Head of caudate nucleus (tissue), 42 donors: ENCODE results near the gene SETD1A.
"Not testable (repeated sequence)": the region's sequence is repeated elsewhere in the genome, so short reads cannot be mapped to it uniquely, and the experiment has no call there.

Experiments
- DNase-seq, 42 donors: peaks; one replicate each; pipeline versions ENCODE4 v3.0.0 to v3.0.0-alpha.2; 2020 to 2021; ENCODE audit warnings: mixed read lengths in 7 of 42
- intact Hi-C: fragments of 100-400 bp; cut with DNase I; formaldehyde crosslinking; loops from one replicate; pipeline ENCODE4 v1.15.0; 2022

The SETD1A gene

DNA sequence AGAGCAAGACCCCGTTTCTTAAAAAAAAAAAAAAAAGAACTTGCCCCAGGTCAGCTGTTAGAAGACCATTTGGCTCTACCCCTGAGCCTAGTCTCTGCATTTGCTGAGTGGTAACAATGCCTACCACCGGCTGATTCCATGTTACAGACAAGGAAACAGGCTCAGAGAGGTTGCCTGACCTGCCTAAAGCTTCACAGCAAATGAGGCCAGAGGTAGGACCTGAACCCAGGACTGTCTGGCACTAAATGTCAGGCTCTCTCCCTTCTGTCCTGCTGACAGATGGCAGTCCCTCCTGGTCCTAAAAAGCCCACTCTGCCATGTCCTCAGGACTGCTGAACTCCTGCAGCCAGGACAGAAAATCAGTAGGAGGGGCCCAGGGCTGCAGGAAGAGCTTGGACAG is 47.1 kb downstream of the SETD1A start:
- no peak for DNase-seq
- intact Hi-C loops, result no loop called here

DNA sequence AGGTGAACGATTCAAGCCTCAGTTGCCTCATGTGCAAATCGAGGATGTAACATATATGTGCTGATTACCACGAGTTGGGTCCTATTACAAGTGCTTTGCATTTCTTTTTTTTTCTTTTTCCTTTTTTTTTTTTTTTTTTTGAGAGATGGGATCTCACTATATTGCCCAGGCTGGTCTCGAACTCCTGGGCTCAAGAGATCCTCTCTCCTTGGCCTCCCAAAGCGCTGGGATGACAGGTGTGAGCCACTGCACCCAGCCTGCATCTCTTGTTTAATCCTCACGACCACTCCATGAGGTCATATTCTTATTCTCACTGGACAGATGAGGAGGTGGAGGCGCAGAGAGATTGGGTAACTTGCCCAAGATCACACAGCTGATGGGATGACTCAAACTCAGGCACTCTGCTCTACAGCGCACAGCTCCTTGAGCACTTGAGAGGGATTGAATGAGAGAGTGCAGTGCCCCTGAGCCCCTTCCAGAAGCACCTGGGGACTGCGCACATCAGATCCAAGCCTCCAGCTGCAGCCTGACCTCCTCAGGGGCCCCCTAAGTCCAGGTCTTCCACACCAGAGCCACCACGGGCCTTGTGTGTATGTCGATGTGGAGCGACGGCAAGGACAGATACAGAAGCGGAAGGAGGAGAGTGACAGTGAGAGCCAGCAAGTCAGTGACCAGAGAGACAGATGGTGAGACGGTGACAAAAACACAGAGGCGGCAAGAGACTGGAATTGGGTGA is 48.0 kb downstream of the SETD1A start:
- DNase-seq, result no peak
- intact Hi-C loops, result no loop called here

DNA sequence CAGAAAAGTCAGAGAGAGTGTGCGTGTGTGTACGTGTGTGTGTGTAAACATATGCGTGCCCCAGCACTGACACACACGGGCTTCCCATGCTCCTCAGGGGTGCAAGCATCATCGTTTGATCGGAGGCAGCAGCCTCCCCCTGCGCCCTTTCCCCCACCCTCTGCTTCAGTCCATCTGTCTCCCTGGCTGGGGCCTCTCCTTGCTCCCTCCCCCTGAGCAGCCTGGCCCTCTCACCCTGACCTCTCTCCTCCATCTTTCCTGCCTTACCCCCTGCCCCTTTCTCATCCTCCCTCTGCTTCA is 48.5 kb downstream of the SETD1A start:
- no peak for DNase-seq
- intact Hi-C loops, result no loop called here

DNA sequence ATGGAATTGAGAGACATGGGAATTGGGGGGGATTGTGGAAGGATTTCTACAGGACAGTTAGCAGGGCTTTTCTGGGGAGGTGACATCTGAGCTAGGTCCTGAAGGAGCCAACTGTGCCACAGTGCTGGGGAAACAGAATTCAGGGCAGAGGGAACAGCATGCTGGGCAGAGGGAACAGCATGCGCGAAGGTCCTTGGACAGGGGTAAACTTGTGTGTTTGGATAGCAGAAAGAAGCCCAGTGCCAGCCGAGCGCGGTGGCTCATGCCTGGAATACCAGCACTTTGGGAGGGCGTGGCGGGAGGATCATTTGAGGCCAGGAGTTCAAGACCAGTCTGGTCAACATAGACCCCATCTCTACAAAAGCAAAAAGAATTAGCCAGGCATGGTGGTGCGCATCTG is 49.0 kb downstream of the SETD1A start:
- intact Hi-C loops, result no loop called here
- DNase-seq, result no peak

DNA sequence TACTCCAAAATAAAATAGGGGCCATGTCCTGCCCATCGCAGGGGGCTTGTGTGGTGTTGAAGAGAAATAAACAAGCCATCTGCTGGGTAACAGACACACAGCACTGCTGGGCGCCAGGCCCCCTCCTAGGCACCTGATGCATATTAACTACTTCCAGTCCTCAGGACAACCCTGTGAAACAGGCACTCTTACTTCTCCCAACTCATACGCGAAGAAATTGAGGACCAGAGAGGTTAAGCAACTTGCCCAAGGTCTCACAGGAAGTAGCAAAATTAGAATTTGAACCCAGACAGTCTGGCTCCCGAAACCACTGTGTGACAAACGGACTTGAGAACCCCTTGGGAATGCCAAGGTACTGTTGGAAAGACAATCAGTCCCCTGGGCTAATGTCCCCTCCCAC is 50.1 kb downstream of the SETD1A start:
- DNase-seq, result no peak
- intact Hi-C loops, result no loop called here

DNA sequence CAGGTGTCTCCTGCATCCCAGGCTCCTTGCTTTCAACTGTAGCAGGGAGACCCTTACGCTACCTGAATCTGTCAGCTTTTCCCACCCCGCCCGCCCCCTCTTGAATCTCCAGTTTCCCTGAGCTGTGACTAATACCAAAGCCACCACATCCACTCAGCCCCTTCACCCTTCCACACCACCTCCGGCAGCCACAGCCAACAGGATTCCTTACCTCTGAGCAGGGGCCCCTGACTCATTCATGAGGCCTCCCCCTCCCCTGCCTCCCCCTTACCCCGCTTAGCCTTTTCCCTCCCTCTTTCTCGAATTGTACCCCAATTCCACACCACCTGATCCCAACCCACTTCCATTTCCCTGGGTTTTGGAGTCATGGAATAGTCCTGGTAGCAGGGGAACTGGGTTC is 50.6 kb downstream of the SETD1A start:
- intact Hi-C loops, result no loop called here
- DNase-seq, result peak in 4 of 42 donors; percentile 47 to 58 (median 54)

DNA sequence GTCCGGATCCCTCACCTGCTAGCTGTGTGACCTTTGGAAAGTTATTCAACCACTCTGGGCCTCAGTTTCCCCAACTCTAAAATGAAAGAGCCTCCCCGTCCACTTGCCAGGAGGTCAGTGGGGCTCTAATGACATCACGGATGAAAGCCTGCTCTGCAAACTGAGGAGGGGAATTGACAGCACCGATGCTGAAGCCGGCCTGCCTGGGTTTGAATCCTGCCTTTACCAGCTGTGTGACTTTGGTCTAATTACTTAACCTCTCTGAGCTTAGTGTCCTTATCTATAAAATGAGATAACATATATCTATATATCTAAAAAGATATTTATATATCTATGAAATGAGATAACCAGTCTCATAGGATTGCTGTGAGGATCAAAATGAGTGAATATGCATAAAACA is 51.0 kb downstream of the SETD1A start:
- no peak for DNase-seq
- intact Hi-C loops, result no loop called here

DNA sequence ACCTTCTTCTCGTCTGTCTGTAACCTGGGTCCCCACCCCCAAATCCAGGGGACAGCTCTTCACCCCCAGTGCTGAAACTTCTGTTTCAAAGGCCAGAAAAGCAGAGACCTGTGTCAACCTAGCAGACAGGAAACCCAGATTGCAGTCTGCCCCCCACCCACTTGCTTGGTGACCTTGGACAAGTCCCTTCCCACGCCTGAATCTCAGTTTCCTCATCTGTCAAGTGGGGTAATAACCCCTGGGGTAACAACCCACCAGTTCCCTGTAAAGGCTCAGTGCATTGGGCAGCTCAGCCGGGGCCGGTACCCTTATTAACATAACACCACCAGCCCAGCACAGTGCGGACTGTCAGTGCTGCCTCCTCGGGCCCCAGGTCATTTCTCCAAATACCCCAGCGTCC is 51.6 kb downstream of the SETD1A start:
- intact Hi-C loops, result no loop called here
- no peak for DNase-seq

DNA sequence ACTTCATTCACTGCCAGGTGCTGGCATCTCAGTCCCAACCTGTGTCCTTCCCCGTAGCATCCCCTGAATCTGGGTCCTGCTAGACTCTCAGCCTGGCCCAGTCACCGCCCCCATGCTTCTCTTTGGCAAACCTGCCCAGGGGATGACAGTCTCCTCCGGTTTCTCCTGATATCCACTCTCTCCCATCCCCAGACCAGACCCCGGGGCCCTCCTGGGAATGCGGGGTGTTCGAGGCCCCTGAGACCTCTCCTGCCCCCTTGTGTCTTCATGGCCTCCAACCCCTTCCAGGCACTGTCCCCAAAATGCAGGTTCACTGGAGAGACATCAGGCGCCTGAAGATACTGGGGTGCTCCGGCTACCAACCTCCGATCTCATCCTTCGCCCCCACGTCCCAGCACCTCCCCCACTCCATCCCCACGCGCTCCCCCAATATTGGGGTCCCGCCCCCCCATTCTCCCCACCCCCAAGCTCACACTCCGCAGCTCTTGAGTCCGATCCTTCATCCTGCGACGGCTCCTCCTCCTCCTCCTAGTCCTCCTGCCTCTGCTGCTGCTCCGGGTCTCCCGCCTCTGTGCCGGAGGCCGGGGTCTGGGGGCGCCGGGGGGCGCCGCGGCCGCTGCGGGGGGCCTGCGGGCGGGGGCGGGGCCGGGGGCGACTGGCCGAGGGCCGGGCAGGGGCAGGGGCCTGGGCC is 52.5 kb downstream of the SETD1A start:
- intact Hi-C loops, result no loop called here
- peak in 4 of 42 donors; percentile 25 to 50 (median 39) for DNase-seq

DNA sequence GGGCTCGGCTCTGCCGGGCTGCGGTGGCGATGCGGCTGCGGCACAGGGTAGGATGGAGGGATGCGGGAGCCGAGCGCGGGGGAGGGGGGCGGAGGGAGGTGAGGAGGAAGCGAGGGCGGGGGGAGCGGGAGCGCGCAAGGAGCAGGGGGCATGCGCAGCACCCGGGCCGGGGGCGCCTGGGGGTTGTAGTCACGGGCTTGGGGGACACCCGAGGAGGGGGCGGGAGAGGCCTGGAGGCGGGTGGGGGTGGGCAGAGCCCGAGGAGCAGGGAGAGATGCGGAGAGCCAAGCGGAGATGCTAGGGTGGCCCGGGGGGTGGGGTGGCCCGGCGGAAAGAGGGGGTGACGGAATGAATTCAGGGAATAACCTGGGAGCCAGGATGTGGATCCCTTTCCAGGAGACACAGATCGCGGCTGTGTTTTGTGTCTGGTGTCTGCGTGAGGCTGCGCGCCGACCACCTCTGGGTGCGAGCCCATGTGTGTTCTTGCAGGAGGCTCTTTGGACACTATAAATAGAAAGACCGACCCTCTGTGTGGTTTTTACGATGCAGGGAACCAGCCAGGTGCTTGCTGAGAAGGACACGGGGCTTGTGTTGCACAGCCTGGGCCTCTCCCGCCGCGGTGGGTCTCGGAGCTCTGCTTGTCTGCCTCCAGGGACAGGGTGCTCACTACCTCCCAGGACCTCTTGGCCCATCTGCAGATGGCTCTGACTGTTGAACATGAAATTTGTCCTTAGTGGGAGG is 53.2 kb downstream of the SETD1A start, which contains the start of gene STX1B:
TSS of gene STX1B (minus strand) at position 54 of the 741 bp plus-strand sequence. CDS start 242 bp downstream, outside the sequence.
- peak; percentile 22 to 84 (median 71) for DNase-seq
- intact Hi-C loops, result no loop called here

DNA sequence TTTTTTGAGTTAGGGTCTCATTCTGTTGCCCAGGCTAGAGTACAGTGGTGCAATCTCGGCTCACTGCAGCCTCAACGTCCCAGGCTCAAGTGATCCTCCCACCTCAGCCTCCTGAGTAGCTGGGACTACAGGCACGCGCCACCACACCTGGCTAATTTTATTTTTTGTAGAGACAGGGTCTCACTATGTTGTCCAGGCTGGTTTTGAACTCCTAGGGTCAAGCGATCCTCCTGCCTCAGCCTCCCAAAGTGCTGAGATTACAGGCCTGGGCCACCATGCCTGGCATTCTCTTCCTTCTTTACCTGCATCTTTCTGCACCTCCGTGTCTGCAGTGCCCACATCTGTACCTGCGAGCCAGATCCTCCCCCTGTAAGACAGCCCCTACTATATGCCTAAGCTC is 54.3 kb downstream of the SETD1A start:
- intact Hi-C loops, result not testable (repeated sequence)

DNA sequence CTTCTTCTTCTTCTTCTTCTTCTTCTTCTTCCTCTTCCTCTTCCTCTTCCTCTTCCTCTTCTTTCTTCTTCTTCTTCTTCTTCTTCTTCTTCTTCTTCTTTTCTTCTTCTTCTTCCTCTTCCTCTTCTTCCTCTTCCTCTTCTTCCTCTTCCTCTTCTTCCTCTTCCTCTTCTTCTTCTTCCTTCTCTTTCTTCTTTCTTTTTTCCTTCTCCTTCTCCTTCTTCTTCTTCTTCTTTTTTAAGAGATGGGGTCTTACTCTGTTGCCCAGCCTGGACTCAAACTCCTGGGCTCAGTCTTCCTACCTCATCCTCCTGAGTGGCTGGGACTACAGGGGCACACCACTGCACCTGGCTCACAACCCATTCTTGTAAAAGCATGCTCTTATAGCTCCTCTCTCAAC is 55.7 kb downstream of the SETD1A start:
- DNase-seq, intact Hi-C loops: not testable (repeated sequence)

More for the DNA sequence above, 54.3 kb downstream of the SETD1A start:
- not testable (repeated sequence) for DNase-seq

DNA sequence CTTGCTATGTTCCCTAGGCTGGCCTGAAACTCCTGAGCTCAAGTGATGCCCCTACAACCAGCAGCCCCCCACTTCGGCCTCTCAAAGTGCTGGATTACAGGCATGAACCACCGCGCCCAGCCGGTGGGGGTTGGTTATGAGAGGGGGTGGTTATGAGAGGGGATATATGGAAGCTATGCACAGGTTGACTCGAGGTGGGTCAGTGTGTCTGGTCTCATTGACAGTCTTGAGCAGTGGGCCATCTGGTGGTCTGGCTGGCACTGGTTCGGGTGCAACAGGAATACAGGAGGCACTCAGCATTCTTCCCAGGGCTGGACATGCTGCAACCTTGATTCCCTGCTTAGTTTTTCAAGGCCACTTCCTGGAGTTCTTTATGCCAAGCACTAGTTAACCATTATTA is 58.5 kb downstream of the SETD1A start:
- intact Hi-C loops, result no loop called here
- no peak for DNase-seq

DNA sequence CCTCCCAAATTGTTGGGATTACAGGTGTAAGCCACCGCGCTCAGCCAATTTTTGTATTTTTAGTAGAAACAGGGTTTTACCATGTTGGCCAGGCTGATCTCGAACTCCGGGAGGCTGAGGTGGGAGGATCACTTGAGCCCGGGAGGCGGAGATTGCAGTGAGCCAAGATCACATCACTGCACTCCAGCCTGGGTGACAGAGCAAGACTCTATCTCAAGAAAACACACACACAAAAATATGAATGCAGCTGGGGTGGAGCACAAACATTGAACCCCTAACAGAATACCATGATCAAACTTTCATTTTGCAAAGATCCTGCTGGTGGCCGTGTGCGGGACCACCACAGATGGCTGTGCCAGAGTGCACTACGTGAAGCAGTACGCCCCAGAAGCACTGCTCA is 60.2 kb downstream of the SETD1A start:
- DNase-seq, intact Hi-C loops: not testable (repeated sequence)

DNA sequence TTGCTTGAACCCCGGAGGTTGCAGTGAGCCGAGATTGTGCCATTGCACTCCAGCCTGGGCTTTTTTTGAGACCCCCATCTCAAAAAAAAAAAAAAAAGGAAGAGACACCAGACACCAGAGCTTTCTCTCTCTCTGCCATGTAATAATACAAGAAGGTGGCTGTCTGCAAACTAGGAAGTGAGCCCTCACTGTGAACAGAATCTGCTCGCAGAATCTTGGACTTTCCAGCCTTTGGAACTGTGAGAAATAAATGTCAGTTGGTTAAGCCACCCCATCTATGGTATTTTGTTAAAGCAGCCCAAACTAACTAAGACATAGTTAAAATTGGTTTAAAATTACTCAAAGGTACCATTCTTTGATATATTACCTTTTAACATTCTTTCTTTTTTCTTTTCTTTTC is 63.0 kb downstream of the SETD1A start:
- DNase-seq, result no peak
- intact Hi-C loops, result no loop called here

DNA sequence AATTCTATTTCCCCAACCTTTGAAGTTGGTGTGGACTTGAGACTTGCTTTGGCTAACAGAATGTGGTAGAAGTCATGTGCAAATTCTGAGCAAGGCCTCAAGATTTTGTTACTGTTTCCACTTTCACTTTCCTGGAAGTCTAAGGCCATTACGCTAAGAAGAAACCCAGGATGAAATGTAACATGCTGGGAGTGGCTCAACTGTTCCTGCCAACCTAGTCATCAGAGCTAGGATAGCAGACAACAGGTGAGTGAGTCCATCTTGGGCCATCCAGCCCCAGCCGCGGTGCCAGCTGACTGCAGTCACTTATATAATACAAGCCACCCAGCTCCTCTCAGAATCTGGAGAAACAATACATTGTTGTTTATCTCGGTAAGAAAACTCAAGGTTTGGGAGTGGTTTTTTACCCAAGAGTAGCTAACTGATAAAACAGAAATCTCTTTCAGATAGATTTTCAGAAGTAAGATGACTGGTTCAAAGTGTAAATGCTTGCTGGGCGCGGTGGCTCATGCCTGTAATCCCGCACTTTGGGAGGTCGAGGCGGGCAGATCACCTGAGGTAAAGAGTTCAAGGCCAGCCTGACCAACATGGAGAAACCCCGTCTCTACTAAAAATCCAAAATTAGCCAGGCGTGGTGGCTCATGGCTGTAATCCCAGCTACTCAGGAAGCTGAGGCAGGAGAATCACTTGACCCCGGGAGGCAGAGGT is 65.1 kb downstream of the SETD1A start:
- intact Hi-C loops, result no loop called here
- DNase-seq, result no peak

DNA sequence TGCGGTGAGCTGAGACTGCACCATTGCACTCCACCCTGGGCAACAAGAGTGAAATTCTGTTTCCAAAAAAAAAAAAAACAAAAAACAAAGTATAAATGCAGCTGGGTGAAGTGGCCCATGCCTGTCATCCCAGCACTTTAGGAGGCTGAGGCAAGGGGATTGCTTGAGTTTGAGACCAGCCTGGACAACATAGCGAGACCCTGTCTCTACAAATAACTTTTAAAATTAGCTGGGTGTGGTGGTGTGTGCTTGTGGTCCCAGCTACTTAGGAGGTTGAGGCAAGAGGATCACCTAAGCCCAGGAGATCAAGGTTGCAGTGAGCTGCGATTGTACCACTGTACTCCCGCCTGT is 65.7 kb downstream of the SETD1A start:
- no peak for DNase-seq
- intact Hi-C loops, result no loop called here

DNA sequence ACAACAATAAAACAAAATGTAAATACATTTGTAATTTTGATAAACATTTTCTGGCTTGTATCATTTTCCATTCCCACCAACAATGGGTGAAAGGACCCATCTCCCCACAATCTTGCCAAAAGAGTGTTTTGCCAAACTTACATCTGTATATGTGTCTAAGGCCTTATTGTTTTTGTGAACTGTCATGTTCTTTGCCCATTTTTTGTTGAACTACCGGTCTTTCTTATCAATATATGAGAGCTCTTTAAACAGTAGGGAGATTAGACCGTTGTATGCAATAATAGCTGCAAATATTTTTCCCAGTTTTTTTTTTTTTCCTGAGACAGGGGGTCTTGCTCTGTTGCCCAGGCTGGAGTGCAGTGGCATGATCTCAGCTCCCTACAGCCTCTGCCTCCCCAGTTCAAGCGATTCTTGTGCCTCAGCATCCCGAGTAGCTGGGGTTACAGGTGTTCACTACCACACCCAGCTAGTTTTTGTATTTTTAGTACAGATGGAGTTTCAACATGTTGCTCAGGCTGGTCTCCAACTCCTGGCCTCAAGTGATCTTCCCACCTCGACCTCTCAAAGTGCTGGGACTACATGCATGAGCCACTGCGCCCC is 66.2 kb downstream of the SETD1A start:
- DNase-seq, result no peak
- intact Hi-C loops, result no loop called here

DNA sequence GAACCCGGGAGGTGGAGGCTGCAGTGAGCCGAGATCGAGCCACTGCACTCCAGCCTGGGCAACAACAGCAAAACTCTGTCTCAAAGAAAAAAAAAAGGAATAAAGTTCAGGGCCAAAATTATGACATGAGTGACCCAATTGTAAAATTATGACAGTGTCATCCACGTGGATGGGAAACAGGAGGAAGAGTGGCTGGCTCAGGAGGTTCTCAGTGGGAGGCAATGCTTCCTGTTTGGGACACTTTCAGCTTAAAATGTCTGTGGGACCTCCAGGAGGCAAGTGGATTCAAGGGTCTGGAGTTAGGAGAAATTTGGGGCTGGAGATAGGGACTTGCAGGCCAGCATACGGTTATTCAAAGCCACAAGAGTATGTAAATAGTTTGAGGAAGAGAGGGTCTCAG is 67.8 kb downstream of the SETD1A start:
- DNase-seq, result no peak
- intact Hi-C loops, result no loop called here
